ENCODE measurements around the gene ERN1. TPM values are rescaled to one million over a fixed set of nuclear protein-coding genes. Genes with fewer than 3 reads are reported as not detected.

Gene ERN1
- polyA plus RNA-seq, 1 donor from 2014 or later = 2.3 TPM

DNA sequence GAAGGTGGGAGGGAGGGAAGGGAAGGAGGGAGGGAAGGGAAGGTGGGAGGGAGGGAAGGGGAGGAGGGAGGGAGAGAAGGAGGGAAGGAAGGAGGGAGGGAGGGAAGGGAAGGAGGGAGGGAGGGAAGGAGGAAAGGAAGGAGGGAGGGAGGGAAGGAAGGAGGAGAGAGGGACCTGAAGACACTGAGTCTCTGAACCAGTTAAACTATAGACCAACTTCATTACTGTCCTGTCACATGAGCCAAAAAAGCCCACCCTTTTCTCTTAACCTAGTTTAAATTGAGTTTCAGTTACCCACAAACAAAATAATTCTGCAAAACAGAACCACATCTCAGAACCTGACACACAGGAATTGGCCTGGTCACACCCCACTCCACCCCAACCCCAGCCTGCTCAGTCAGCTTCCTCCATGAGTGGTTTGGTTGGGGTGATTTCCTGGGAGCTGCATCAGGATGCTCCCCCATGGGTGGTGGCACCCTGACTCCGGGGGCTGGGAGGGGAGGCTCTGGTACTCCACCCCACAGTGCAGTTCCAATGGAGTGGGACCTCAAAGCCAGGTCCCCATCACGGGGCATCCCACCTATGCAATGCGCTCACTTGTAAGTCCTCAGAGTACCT is 136.5 kb downstream of the ERN1 start:
- H3K27me3 ChIP-seq (ENCODE audit: insufficient read depth, low read depth, low read length) = no peaks in the 10 kb centered on the region
- no peaks in the 10 kb centered on the region for H4K20me1 ChIP-seq (ENCODE audit: insufficient read depth)
- H3K27ac ChIP-seq (ENCODE audit: low read length) = no peak overlapping the region
- H3K4me3 ChIP-seq (ENCODE audit: low read length) = no peak overlapping the region
- no peaks in the 10 kb centered on the region for H3K79me2 ChIP-seq (replicated peaks; ENCODE audit: insufficient read depth, low read length)
- H3F3A ChIP-seq (ENCODE audit: insufficient read depth, low read length, poor library complexity, severe bottlenecking) = no peaks in the 10 kb centered on the region
- no peaks in the 10 kb centered on the region for H3K9me3 ChIP-seq (ENCODE audit: low read length)
- no peak overlapping the region for H2AFZ ChIP-seq (ENCODE audit: low read depth, low read length)
- no peak for TF ChIP-seq RAD21 (conservative IDR thresholded peaks at IDR 0.05)
- TF ChIP-seq, protein P1, sequence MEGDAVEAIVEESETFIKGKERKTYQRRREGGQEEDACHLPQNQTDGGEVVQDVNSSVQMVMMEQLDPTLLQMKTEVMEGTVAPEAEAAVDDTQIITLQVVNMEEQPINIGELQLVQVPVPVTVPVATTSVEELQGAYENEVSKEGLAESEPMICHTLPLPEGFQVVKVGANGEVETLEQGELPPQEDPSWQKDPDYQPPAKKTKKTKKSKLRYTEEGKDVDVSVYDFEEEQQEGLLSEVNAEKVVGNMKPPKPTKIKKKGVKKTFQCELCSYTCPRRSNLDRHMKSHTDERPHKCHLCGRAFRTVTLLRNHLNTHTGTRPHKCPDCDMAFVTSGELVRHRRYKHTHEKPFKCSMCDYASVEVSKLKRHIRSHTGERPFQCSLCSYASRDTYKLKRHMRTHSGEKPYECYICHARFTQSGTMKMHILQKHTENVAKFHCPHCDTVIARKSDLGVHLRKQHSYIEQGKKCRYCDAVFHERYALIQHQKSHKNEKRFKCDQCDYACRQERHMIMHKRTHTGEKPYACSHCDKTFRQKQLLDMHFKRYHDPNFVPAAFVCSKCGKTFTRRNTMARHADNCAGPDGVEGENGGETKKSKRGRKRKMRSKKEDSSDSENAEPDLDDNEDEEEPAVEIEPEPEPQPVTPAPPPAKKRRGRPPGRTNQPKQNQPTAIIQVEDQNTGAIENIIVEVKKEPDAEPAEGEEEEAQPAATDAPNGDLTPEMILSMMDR (IDR thresholded peaks at IDR 0.05; ENCODE audit: poor library complexity, severe bottlenecking) = no peak
- no peak for TF ChIP-seq EZH2 (IDR thresholded peaks at IDR 0.05; ENCODE audit: borderline replicate concordance, insufficient read depth, low read length, poor library complexity, severe bottlenecking)
- no peak for TF ChIP-seq EP300 (conservative IDR thresholded peaks at IDR 0.05; ENCODE audit: poor library complexity, severe bottlenecking)
- no peak for TF ChIP-seq TAF1 (IDR thresholded peaks at IDR 0.05; ENCODE audit: low read depth)
- no peak for TF ChIP-seq MXI1 (conservative IDR thresholded peaks at IDR 0.05; ENCODE audit: poor library complexity, severe bottlenecking)
- TF ChIP-seq POLR2AphosphoS5 (IDR thresholded peaks at IDR 0.05) = no peak
- TF ChIP-seq SMC3 (conservative IDR thresholded peaks at IDR 0.05; ENCODE audit: poor library complexity) = no peak
- TF ChIP-seq, protein P2, sequence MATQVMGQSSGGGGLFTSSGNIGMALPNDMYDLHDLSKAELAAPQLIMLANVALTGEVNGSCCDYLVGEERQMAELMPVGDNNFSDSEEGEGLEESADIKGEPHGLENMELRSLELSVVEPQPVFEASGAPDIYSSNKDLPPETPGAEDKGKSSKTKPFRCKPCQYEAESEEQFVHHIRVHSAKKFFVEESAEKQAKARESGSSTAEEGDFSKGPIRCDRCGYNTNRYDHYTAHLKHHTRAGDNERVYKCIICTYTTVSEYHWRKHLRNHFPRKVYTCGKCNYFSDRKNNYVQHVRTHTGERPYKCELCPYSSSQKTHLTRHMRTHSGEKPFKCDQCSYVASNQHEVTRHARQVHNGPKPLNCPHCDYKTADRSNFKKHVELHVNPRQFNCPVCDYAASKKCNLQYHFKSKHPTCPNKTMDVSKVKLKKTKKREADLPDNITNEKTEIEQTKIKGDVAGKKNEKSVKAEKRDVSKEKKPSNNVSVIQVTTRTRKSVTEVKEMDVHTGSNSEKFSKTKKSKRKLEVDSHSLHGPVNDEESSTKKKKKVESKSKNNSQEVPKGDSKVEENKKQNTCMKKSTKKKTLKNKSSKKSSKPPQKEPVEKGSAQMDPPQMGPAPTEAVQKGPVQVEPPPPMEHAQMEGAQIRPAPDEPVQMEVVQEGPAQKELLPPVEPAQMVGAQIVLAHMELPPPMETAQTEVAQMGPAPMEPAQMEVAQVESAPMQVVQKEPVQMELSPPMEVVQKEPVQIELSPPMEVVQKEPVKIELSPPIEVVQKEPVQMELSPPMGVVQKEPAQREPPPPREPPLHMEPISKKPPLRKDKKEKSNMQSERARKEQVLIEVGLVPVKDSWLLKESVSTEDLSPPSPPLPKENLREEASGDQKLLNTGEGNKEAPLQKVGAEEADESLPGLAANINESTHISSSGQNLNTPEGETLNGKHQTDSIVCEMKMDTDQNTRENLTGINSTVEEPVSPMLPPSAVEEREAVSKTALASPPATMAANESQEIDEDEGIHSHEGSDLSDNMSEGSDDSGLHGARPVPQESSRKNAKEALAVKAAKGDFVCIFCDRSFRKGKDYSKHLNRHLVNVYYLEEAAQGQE (IDR thresholded peaks at IDR 0.05; ENCODE audit: borderline replicate concordance) = no peak
- H3K9ac ChIP-seq (ENCODE audit: low read length) = no peak overlapping the region
- H3K36me3 ChIP-seq (ENCODE audit: insufficient read depth, low read length) = no peaks in the 10 kb centered on the region
- no peak overlapping the region for H3K4me2 ChIP-seq (ENCODE audit: low read length)
- no peaks in the 10 kb centered on the region for H3K9me2 ChIP-seq (ENCODE audit: insufficient read depth, low read length)

DNA sequence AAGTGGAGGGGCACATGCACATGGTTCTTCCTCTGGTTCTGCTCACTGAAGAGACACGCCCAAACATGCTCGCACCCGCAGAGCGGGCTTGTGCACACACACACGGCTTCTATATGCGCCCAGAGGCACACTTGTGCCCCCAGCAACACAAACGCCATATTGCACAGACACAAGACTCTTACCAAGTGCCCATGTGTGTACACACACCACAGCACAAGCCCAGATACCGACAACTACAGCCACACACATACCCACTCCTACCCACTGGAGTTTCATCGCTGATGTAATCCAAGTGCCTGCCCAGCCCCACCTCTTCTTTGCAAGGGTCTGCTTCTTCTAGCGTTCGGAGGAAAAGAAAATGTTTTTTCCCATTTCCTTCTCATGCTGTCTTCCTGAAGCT is 138.3 kb downstream of the ERN1 start:
- Histone ChIP-seq H3K27ac (ENCODE audit: low read length) (no peak overlapping the region), H2AFZ (ENCODE audit: low read depth, low read length) (no peak overlapping the region), H4K20me1 (ENCODE audit: insufficient read depth) (no peaks in the 10 kb centered on the region), H3F3A (ENCODE audit: insufficient read depth, low read length, poor library complexity, severe bottlenecking) (no peaks in the 10 kb centered on the region), H3K36me3 (ENCODE audit: insufficient read depth, low read length) (no peaks in the 10 kb centered on the region), H3K27me3 (ENCODE audit: insufficient read depth, low read depth, low read length) (no peaks in the 10 kb centered on the region), H3K4me2 (ENCODE audit: low read length) (no peak overlapping the region), H3K79me2 (replicated peaks; ENCODE audit: insufficient read depth, low read length) (no peaks in the 10 kb centered on the region), H3K4me3 (ENCODE audit: low read length) (no peak overlapping the region), H3K9ac (ENCODE audit: low read length) (no peak overlapping the region), H3K9me3 (ENCODE audit: low read length) (no peaks in the 10 kb centered on the region), H3K9me2 (ENCODE audit: insufficient read depth, low read length) (no peaks in the 10 kb centered on the region)
- TF ChIP-seq, protein P2 (IDR thresholded peaks at IDR 0.05; ENCODE audit: borderline replicate concordance) = no peak
- no peak for TF ChIP-seq TAF1 (IDR thresholded peaks at IDR 0.05; ENCODE audit: low read depth)
- TF ChIP-seq EZH2 (IDR thresholded peaks at IDR 0.05; ENCODE audit: borderline replicate concordance, insufficient read depth, low read length, poor library complexity, severe bottlenecking) = no peak
- TF ChIP-seq, protein P1 (IDR thresholded peaks at IDR 0.05; ENCODE audit: poor library complexity, severe bottlenecking) = no peak
- no peak for TF ChIP-seq SMC3 (conservative IDR thresholded peaks at IDR 0.05; ENCODE audit: poor library complexity)
- no peak for TF ChIP-seq EP300 (conservative IDR thresholded peaks at IDR 0.05; ENCODE audit: poor library complexity, severe bottlenecking)
- no peak for TF ChIP-seq POLR2AphosphoS5 (IDR thresholded peaks at IDR 0.05)
- no peak for TF ChIP-seq MXI1 (conservative IDR thresholded peaks at IDR 0.05; ENCODE audit: poor library complexity, severe bottlenecking)
- TF ChIP-seq RAD21 (conservative IDR thresholded peaks at IDR 0.05) = no peak

All from neural cell (in vitro differentiated cells).